Testis (tissue), 3 donors: Measurements from ENCODE around the gene CMTM1. TPM values are rescaled to one million over a fixed set of nuclear protein-coding genes. Genes with fewer than 3 reads are reported as not detected.

Experiments used
- DNase-seq: peaks from one replicate; pipeline ENCODE4 v3.0.0-alpha.2; 2019
- H3K27ac ChIP-seq, 2 donors: fragments of 200-600 bp; sonication (generic); one replicate each; pipeline ENCODE4 v1.5.1; 2019
- H3K27me3 ChIP-seq: fragments of 200-600 bp; sonication (generic); one replicate; pipeline ENCODE4 v1.5.1; 2019
- H3K36me3 ChIP-seq: fragments of 200-600 bp; sonication (generic); one replicate; pipeline ENCODE4 v1.5.1; 2017; ENCODE audit warnings: low read depth; ENCODE audit errors: missing control alignments
- H3K4me1 ChIP-seq: fragments of 200-600 bp; sonication (generic); one replicate; pipeline ENCODE4 v1.5.1; 2019
- H3K4me3 ChIP-seq, 2 donors: fragments of 200-600 bp; sonication (generic); one replicate each; pipeline ENCODE4 v1.5.1; 2017 to 2019
- H3K9me3 ChIP-seq: fragments of 200-600 bp; sonication (generic); one replicate; pipeline ENCODE4 v1.5.1; 2017
- POLR2A ChIP-seq: fragments of 450-650 bp; IDR thresholded peaks from one replicate; pipeline ENCODE4 v1.6.1; 2017; ENCODE audit warnings: antibody characterized with exemption, mild to moderate bottlenecking, moderate library complexity
- WGBS, 2 donors: methylation state at CpG; one replicate each; pipeline ENCODE4 v1.1.5; 2018; 5-methylcytosine and 5-hydroxymethylcytosine counted together
- intact Hi-C: fragments of 100-400 bp; cut with DNase I; formaldehyde crosslinking; loops from one replicate; pipeline ENCODE4 v1.15.1; 2023; ENCODE audit warnings: low total_unique reads
- polyA plus RNA-seq: library from polyadenylated mRNA; stranded (reverse); fragments of 350-450 nt; fragmentation: Illumina TruSeq; extraction: RNeasy Lipid Tissue Mini Kit (QIAGEN cat#74804); gene quantifications from one replicate; pipeline ENCODE4 v1.2.3, GENCODE V29; 2014; ENCODE audit warnings: low read depth, low replicate concordance; ENCODE audit not compliant: insufficient read depth
- total RNA-seq, 2 donors: library from RNA; depleted of rRNA; stranded (reverse); fragments of >200 nt; gene quantifications; one replicate each; pipeline ENCODE4 v1.2.3, GENCODE V29; 2016
- TF ChIP-seq, protein P1 (sequence below), 3 experiments: fragments of 450-650 bp in 2 of 3; fragments of 200-600 bp in 1 of 3; sonication (generic) in 1 of 3; IDR thresholded peaks; one replicate each; pipeline ENCODE4 v1.5.1; 2016 to 2019; ENCODE audit warnings: antibody characterized with exemption in 3 of 3, mild to moderate bottlenecking in 2 of 3, moderate library complexity in 1 of 3

Gene CMTM1
- total and polyA plus RNA-seq, 3 donors from 2014 or later: 24.0 to 103 (median 47.5) TPM

DNA sequence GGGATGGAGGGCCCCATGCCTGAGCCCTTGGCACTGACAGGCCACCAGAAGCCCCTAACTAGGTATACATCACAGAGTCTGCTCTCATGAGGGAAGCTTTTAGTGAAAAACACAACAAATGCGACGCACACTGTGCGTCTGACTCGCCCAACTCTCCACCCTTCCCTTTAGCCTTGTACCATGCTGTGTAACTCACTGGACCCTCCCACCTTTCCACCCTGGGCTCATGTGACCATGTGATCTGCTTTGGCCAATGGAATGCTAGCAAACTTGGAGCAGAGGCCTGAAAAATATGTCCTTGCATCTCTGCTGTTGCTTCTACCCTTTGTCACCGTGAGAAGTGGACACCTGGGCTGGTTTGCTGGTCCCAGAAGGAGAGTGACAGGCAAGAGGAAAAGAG, 37.9 kb upstream of the CMTM1 start:
- Histone ChIP-seq H3K27ac (no peak overlapping the region), H3K36me3 (no peaks in the 10 kb centered on the region), H3K4me3 (no peak overlapping the region), H3K4me1 (peaks cover 8% of the 10 kb centered on the region), H3K27me3 (no peaks in the 10 kb centered on the region), H3K9me3 (no peaks in the 10 kb centered on the region)
- no peak for DNase-seq
- WGBS, 2 donors: 97 to 98% methylated on average over 5 of the region's 5 CpGs
- intact Hi-C loops: no loop called here
- no peak for TF ChIP-seq POLR2A

DNA sequence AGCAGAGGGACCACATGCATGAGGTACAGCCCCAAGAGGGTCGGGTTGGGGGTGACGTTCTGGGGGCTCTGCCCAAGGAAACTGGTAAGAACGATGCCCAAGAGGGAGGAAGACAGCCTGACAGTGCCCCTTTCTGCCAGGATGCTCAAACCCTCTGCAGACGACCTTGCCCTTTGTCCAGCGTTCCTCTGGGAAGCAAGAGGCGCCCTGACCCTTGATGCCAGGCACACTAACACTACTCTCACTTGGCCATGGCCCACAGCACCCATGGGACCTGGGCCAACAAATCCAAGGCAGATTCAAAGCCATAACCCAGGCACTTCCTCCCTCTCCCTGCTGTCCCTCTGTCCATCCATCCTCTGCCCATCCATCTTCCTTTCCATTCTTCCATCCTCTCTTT, 36.8 kb upstream of the CMTM1 start:
- Histone ChIP-seq H3K4me3 (no peak overlapping the region), H3K4me1 (no peaks in the 10 kb centered on the region), H3K9me3 (no peaks in the 10 kb centered on the region), H3K27me3 (no peaks in the 10 kb centered on the region), H3K36me3 (no peaks in the 10 kb centered on the region), H3K27ac (no peak overlapping the region)
- intact Hi-C loops: no loop called here
- no peak for DNase-seq
- WGBS, 2 donors: 82 to 95% methylated on average over 6 of the region's 6 CpGs
- no peak for TF ChIP-seq POLR2A
- TF ChIP-seq, protein P1, sequence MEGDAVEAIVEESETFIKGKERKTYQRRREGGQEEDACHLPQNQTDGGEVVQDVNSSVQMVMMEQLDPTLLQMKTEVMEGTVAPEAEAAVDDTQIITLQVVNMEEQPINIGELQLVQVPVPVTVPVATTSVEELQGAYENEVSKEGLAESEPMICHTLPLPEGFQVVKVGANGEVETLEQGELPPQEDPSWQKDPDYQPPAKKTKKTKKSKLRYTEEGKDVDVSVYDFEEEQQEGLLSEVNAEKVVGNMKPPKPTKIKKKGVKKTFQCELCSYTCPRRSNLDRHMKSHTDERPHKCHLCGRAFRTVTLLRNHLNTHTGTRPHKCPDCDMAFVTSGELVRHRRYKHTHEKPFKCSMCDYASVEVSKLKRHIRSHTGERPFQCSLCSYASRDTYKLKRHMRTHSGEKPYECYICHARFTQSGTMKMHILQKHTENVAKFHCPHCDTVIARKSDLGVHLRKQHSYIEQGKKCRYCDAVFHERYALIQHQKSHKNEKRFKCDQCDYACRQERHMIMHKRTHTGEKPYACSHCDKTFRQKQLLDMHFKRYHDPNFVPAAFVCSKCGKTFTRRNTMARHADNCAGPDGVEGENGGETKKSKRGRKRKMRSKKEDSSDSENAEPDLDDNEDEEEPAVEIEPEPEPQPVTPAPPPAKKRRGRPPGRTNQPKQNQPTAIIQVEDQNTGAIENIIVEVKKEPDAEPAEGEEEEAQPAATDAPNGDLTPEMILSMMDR (IDR thresholded peaks at IDR 0.05): no peak

DNA sequence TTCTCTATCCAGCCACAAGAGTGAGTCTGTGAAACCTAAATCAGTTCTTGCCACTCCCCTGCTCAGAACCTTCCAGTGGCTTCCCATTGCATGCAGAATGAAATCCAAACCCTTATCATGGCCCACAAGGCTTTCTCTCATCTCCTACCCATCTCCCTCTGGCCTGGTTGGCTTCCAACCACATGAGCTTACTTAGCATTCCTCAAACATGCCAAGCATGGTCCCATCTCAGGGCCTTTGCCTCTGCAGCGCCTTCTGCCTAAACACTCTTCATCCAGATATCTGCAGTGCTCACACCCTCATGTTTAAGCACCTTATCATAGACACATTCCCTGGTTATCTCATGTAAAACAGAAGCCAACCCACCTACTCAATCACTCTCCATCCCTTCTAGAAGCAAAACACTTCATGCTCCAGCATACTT, 31.9 kb upstream of the CMTM1 start:
- intact Hi-C loops: no loop called here
- no peaks in the 10 kb centered on the region for H3K27me3 ChIP-seq
- H3K27ac ChIP-seq: no peak overlapping the region
- H3K9me3 ChIP-seq: no peaks in the 10 kb centered on the region
- DNase-seq: no peak
- TF ChIP-seq, protein P1 (IDR thresholded peaks at IDR 0.05): no peak
- TF ChIP-seq POLR2A: no peak
- H3K36me3 ChIP-seq: no peaks in the 10 kb centered on the region
- H3K4me1 ChIP-seq: no peaks in the 10 kb centered on the region
- no peak overlapping the region for H3K4me3 ChIP-seq
- WGBS, 2 donors: 94 to 98% methylated on average over 1 of the region's 1 CpG

DNA sequence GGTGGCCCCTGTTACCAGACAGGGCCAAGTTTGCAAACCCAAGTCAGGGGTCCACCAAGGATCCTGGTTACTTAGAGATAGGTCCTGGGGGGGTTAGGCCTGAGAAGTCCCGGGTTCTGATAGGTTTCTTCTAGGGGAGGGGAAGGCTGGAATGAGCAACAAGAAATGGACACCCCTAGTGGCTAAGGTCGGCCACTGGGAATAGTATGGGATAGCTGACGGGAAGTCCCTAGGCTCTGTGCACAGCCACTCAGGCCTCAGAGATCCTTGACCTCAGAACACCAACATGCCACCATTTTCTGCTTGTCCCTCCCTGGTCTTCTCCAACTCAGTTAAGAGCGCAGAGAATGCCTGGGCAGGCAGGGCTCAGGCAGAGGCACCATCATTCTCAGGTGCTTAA, 29.7 kb upstream of the CMTM1 start:
- H3K36me3 ChIP-seq: no peaks in the 10 kb centered on the region
- TF ChIP-seq, protein P1 (IDR thresholded peaks at IDR 0.05): no peak
- TF ChIP-seq POLR2A: no peak
- no peaks in the 10 kb centered on the region for H3K4me1 ChIP-seq
- DNase-seq: no peak
- no peaks in the 10 kb centered on the region for H3K27me3 ChIP-seq
- H3K9me3 ChIP-seq: no peaks in the 10 kb centered on the region
- intact Hi-C loops: no loop called here
- WGBS, 2 donors: 91 to 93% methylated on average over 4 of the region's 4 CpGs
- H3K4me3 ChIP-seq: no peak overlapping the region
- no peak overlapping the region for H3K27ac ChIP-seq

DNA sequence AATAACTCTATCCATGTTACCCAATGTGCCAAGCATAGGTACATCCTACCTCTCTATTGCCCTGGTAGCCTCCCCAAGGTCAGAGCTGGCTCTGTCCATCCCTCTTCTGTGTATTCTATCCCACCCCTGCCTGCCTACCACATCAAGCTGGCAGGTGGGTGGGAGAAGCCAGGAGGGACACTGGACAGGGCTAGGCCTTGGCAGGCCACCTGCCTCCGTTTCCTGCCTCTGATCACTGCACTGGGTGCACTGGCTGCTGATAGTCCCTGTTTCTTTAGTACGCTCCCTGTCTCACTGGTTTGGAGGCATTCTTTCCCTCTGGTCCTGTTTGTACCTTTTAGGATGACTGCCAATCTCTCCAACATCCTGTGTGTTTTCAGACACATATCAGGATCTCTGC, 29.0 kb upstream of the CMTM1 start:
- no peak for DNase-seq
- Histone ChIP-seq H3K36me3 (no peaks in the 10 kb centered on the region), H3K4me1 (no peaks in the 10 kb centered on the region), H3K4me3 (no peak overlapping the region), H3K27me3 (no peaks in the 10 kb centered on the region), H3K27ac (no peak overlapping the region), H3K9me3 (no peaks in the 10 kb centered on the region)
- TF ChIP-seq, protein P1 (IDR thresholded peaks at IDR 0.05): no peak
- TF ChIP-seq POLR2A: no peak
- 92 to 100% methylated on average over 2 of the region's 2 CpGs for WGBS, 2 donors
- intact Hi-C loops: no loop called here
